Measurements from ENCODE around the gene CPED1. TPM values are rescaled to one million over a fixed set of nuclear protein-coding genes. Genes with fewer than 3 reads are reported as not detected.

Gene CPED1
- total RNA-seq, result not detected

GRCh38 chr7:120988591-120989256, at the start of gene CPED1:
Gene CPED1, plus strand, starts transcription at chr7:120988711. Its CDS starts 911 bp downstream, at chr7:120989622.
- Mint-ChIP-seq H3K4me3 (peak within 1 kb of the TSS; percentile 71), H3K36me3 (ENCODE audit: low read depth) (no peaks in the 10 kb centered on the region), H3K27ac (no peak within 1 kb of the TSS), H3K27me3 (ENCODE audit: low read depth) (peaks cover 43% of the 10 kb centered on the region), H3K4me1 (ENCODE audit: low read depth) (peaks cover 14% of the 10 kb centered on the region), H3K9me3 (no peaks in the 10 kb centered on the region)
- peak; percentile 33 for DNase-seq
- intact Hi-C loops (cut with micrococcal nuclease), result loop anchor here (1.0 kb wide), 1 partner anchor 349 kb away; no protein-coding TSS in a partner anchor
- CTCF ChIA-PET, result interaction anchor here (0.7 to 5.2 kb wide), 15 partner anchors 8 to 197 kb away, joined by 3 to 36 read pairs (median 4); no protein-coding TSS in a partner anchor

GRCh38 chr7:120939345-120939744, 49.2 kb upstream of the CPED1 start:
- intact Hi-C loops (cut with micrococcal nuclease), result no loop called here
- no peak for DNase-seq
- no peaks in the 10 kb centered on the region for H3K9me3 Mint-ChIP-seq
- H3K4me1 Mint-ChIP-seq (ENCODE audit: low read depth), result no peaks in the 10 kb centered on the region
- CTCF ChIA-PET, result no interaction called here
- H3K36me3 Mint-ChIP-seq (ENCODE audit: low read depth), result no peaks in the 10 kb centered on the region
- no peak overlapping the region for H3K4me3 Mint-ChIP-seq
- H3K27ac Mint-ChIP-seq, result no peak overlapping the region
- no peaks in the 10 kb centered on the region for H3K27me3 Mint-ChIP-seq (ENCODE audit: low read depth)

- intact Hi-C loops (cut with micrococcal nuclease), result loop anchor here (1.0 kb wide), 2 partner anchors 135 to 149 kb away; no protein-coding TSS in a partner anchor
- H3K27ac Mint-ChIP-seq, result no peak overlapping the region
- H3K9me3 Mint-ChIP-seq, result no peaks in the 10 kb centered on the region
- no peak overlapping the region for H3K4me3 Mint-ChIP-seq
- DNase-seq, result no peak
- H3K4me1 Mint-ChIP-seq (ENCODE audit: low read depth), result no peaks in the 10 kb centered on the region
- H3K27me3 Mint-ChIP-seq (ENCODE audit: low read depth), result no peaks in the 10 kb centered on the region
- H3K36me3 Mint-ChIP-seq (ENCODE audit: low read depth), result no peaks in the 10 kb centered on the region
- CTCF ChIA-PET, result interaction anchor here (0.7 to 1.4 kb wide), 3 partner anchors 135 to 160 kb away, joined by 3 to 8 read pairs (median 5); no protein-coding TSS in a partner anchor
These were observed 47.4 kb upstream of the CPED1 start for GRCh38 chr7:120941064-120941463.

GRCh38 chr7:120941856-120942255, 46.7 kb upstream of the CPED1 start:
- Mint-ChIP-seq H3K27ac (no peak overlapping the region), H3K4me3 (no peak overlapping the region), H3K9me3 (no peaks in the 10 kb centered on the region), H3K4me1 (ENCODE audit: low read depth) (no peaks in the 10 kb centered on the region), H3K36me3 (ENCODE audit: low read depth) (no peaks in the 10 kb centered on the region), H3K27me3 (ENCODE audit: low read depth) (peaks cover 3% of the 10 kb centered on the region)
- no peak for DNase-seq
- CTCF ChIA-PET, result interaction anchor here (0.7 to 1.6 kb wide), 5 partner anchors 10 to 159 kb away, joined by 3 to 8 read pairs (median 5); no protein-coding TSS in a partner anchor
- intact Hi-C loops (cut with micrococcal nuclease), result loop anchor here (1.0 kb wide), 2 partner anchors 136 to 150 kb away; no protein-coding TSS in a partner anchor

GRCh38 chr7:120942861-120943260, 45.6 kb upstream of the CPED1 start:
- no peak for DNase-seq
- Mint-ChIP-seq H3K36me3 (ENCODE audit: low read depth) (no peaks in the 10 kb centered on the region), H3K9me3 (no peaks in the 10 kb centered on the region), H3K4me1 (ENCODE audit: low read depth) (no peaks in the 10 kb centered on the region), H3K27me3 (ENCODE audit: low read depth) (peaks cover 3% of the 10 kb centered on the region), H3K27ac (no peak overlapping the region), H3K4me3 (no peak overlapping the region)
- CTCF ChIA-PET, result interaction anchor here (0.7 to 1.6 kb wide), 3 partner anchors 139 to 193 kb away, joined by 3 to 6 read pairs (median 4); no protein-coding TSS in a partner anchor
- intact Hi-C loops (cut with micrococcal nuclease), result no loop called here

GRCh38 chr7:120944826-120945562, 43.5 kb upstream of the CPED1 start:
- DNase-seq, result no peak
- intact Hi-C loops (cut with micrococcal nuclease), result no loop called here
- H3K27me3 Mint-ChIP-seq (ENCODE audit: low read depth), result peaks cover 3% of the 10 kb centered on the region
- H3K4me3 Mint-ChIP-seq, result no peak overlapping the region
- H3K27ac Mint-ChIP-seq, result no peak overlapping the region
- H3K4me1 Mint-ChIP-seq (ENCODE audit: low read depth), result peaks cover 6% of the 10 kb centered on the region
- CTCF ChIA-PET, result no interaction called here
- H3K36me3 Mint-ChIP-seq (ENCODE audit: low read depth), result no peaks in the 10 kb centered on the region
- no peaks in the 10 kb centered on the region for H3K9me3 Mint-ChIP-seq

- intact Hi-C loops (cut with micrococcal nuclease), result no loop called here
- DNase-seq, result no peak
- Mint-ChIP-seq H3K4me3 (no peak overlapping the region), H3K4me1 (ENCODE audit: low read depth) (peaks cover 13% of the 10 kb centered on the region), H3K9me3 (no peaks in the 10 kb centered on the region), H3K36me3 (ENCODE audit: low read depth) (peaks cover 8% of the 10 kb centered on the region), H3K27ac (no peak overlapping the region), H3K27me3 (ENCODE audit: low read depth) (peaks cover 3% of the 10 kb centered on the region)
- CTCF ChIA-PET, result interaction anchor here (1.4 kb wide), 1 partner anchor 156 kb away, joined by 4 read pairs; no protein-coding TSS in a partner anchor
These were observed 40.5 kb upstream of the CPED1 start for GRCh38 chr7:120947980-120948379.

GRCh38 chr7:120949393-120949911, 39.1 kb upstream of the CPED1 start:
- intact Hi-C loops (cut with micrococcal nuclease), result no loop called here
- Mint-ChIP-seq H3K27me3 (ENCODE audit: low read depth) (peaks cover 3% of the 10 kb centered on the region), H3K9me3 (no peaks in the 10 kb centered on the region), H3K4me3 (peak overlapping the region; percentile 97), H3K27ac (peak overlapping the region; percentile 97), H3K36me3 (ENCODE audit: low read depth) (peaks cover 14% of the 10 kb centered on the region), H3K4me1 (ENCODE audit: low read depth) (peaks cover 13% of the 10 kb centered on the region)
- DNase-seq, result no peak
- CTCF ChIA-PET, result interaction anchor here (0.6 kb wide), 1 partner anchor 136 kb away, joined by 3 read pairs; no protein-coding TSS in a partner anchor

- Mint-ChIP-seq H3K36me3 (ENCODE audit: low read depth) (peaks cover 16% of the 10 kb centered on the region), H3K4me1 (ENCODE audit: low read depth) (peaks cover 14% of the 10 kb centered on the region), H3K27me3 (ENCODE audit: low read depth) (peaks cover 3% of the 10 kb centered on the region), H3K9me3 (no peaks in the 10 kb centered on the region), H3K4me3 (peak overlapping the region; percentile 97), H3K27ac (peak overlapping the region; percentile 97)
- no peak for DNase-seq
- intact Hi-C loops (cut with micrococcal nuclease), result loop anchor here (1.0 kb wide), 3 partner anchors 37 to 446 kb away; partner anchors contain the start of gene FAM3C
- CTCF ChIA-PET, result interaction anchor here (0.7 kb wide), 1 partner anchor 1044 kb away, joined by 3 read pairs; no protein-coding TSS in a partner anchor
These were observed 38.4 kb upstream of the CPED1 start for GRCh38 chr7:120949998-120950538.

GRCh38 chr7:120950539-120951308, 37.8 kb upstream of the CPED1 start, which contains the start of gene ING3:
Gene ING3, plus strand, starts transcription at chr7:120950777. Its CDS starts 120 bp downstream, at chr7:120950897.
- DNase-seq, result peak; percentile 97
- H3K4me1 Mint-ChIP-seq (ENCODE audit: low read depth), result peaks cover 17% of the 10 kb centered on the region
- CTCF ChIA-PET, result interaction anchor here (0.7 to 1.0 kb wide), 2 partner anchors 145 to 1044 kb away, joined by 3 read pairs; no protein-coding TSS in a partner anchor
- H3K27ac Mint-ChIP-seq, result peak within 1 kb of the TSS; percentile 97
- H3K4me3 Mint-ChIP-seq, result peak within 1 kb of the TSS; percentile 97
- no peaks in the 10 kb centered on the region for H3K9me3 Mint-ChIP-seq
- H3K27me3 Mint-ChIP-seq (ENCODE audit: low read depth), result peaks cover 3% of the 10 kb centered on the region
- H3K36me3 Mint-ChIP-seq (ENCODE audit: low read depth), result peaks cover 19% of the 10 kb centered on the region
- intact Hi-C loops (cut with micrococcal nuclease), result loop anchor here (1.0 kb wide), 5 partner anchors 11 to 594 kb away; partner anchors contain the start of gene FAM3C

- peak overlapping the region; percentile 97 for H3K27ac Mint-ChIP-seq
- H3K36me3 Mint-ChIP-seq (ENCODE audit: low read depth), result peaks cover 24% of the 10 kb centered on the region
- peak overlapping the region; percentile 97 for H3K4me3 Mint-ChIP-seq
- peaks cover 18% of the 10 kb centered on the region for H3K4me1 Mint-ChIP-seq (ENCODE audit: low read depth)
- intact Hi-C loops (cut with micrococcal nuclease), result loop anchor here (1.0 kb wide), 2 partner anchors 10 to 593 kb away; no protein-coding TSS in a partner anchor
- H3K27me3 Mint-ChIP-seq (ENCODE audit: low read depth), result peaks cover 1% of the 10 kb centered on the region
- H3K9me3 Mint-ChIP-seq, result no peaks in the 10 kb centered on the region
- no peak for DNase-seq
- CTCF ChIA-PET, result interaction anchor here (0.9 to 1.0 kb wide), 2 partner anchors 9 to 145 kb away, joined by 3 read pairs; no protein-coding TSS in a partner anchor
These were observed 37.2 kb upstream of the CPED1 start for GRCh38 chr7:120951309-120951699.

Measured in activated naive CD4-positive, alpha-beta T cell treated with anti-CD3 and anti-CD28 coated beads for 36 hours (primary cell).